Stimulated activated CD4-positive, alpha-beta T cell treated with anti-CD3 and anti-CD28 coated beads, TNF-alpha, amount 100 ng/mL, for 24 hours (primary cell): ENCODE results near the gene NSMCE1.

ENCODE experiments used
- DNase-seq, 3 experiments: peaks; one replicate each; pipeline ENCODE4 v3.0.0-alpha.2; 2020; ENCODE audit warnings: low read depth in 3 of 3

NSMCE1 gene

DNA sequence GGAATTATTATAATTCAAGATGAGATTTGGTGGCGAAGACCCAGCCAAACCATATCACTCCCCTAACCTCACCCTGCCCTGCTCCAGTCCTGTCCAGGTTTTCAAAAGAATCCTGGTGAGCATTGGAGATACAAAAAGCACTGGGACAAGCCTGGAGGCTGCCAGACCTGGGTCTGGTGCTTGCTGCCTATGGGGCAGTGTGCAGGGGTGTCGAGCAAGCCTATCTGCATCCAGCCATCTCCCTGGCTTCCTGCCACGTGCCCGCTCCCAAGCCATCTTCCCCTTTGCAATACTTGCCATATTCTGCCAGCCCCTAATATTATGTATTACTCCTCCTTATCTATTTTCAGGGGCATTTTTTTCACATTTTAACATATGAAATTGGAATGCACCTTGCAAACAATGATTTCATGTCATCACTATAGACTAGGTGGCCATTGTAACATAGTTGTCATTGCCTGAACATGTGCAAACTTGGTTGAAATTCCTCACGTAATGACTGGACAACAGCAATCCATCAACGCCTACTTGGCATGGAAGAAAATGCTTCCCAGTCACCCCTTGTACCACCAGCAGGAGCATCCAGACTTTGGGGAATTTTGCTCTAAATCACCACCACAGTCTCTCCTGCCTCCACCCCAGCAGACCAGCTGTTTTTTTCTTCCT lies 73.4 kb downstream of the NSMCE1 start:
- DNase-seq: no peak

DNA sequence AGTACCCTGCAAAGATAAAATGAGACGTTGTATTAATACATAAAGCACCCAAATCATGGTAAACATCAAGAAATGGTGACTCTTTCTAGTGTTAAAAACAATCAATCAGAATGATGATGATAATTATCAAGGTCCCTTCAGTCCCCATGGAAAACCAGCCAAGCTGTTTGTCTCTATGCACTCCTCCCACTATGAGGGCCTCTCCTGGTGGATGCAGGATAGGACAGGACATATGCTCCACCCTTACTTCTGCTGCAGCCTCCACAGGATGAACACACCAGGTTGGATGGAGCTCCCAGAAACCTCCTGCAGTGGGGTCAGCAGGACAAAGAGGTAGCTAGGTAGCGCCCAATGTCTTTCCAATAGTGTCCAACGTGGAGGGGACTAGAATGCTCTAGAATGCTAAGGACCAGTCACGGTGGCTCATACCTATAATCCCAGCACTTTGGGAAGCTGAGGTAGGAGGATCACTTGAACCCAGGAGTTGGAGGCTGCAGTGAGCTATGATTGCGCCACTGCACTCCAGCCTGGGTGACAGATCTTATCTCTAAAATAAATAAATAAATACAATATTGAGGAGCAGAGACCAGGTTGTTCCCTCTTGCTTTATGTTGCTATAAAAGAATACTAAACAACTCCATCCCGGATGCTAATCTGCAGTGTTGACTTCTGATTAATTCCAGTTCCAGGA lies 75.1 kb downstream of the NSMCE1 start:
- DNase-seq: no peak

DNA sequence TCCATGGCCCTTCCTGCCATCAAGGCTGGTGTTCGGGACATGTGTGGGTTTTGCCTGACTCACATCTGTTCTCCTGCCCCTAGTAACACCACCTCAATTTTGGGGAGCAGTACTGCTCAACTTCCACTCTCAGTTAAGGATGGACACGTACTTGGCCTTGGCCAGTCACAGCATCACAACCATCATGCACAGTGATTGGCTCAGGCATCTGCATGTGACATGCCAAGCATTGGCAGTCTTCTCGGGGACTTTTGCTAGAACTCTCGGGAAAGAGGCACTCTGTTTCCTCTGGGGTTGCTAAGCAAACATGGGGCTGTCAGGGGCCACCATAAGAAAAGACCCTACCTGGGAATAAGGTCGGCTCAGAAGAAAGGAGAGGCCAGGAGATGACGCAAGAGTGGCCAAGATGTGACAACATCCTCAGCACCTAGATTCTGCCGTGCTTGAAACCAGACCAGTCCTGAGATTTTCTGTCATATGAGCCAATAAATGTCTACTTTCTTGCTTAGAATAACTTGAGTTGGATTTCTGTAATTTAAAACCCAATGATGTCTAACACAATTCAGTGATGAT lies 77.1 kb downstream of the NSMCE1 start:
- no peak for DNase-seq

GRCh38 chr16:27190316-27190871 lies 78.2 kb downstream of the NSMCE1 start:
- DNase-seq: no peak

GRCh38 chr16:27189335-27189972 lies 79.1 kb downstream of the NSMCE1 start:
- DNase-seq: no peak

- DNase-seq: no peak
Observed at GRCh38 chr16:27188633-27189032, 79.9 kb downstream of the NSMCE1 start.

DNA sequence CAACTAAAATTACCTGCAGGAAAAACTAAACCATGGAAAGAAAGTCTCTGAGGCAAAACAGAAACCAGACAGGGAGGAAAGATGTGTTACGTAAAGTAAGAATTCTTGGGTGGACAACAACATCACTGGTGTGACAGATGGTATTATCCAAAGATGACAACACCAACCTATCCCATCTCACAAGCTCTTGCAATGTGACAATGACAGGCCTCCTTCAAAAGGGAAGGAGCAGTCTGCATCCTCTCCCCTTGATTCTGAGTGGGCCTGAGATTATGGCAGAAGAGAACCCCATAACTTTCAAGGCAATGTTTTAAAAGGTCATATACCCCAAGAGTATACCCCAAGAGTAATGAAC lies 82.8 kb downstream of the NSMCE1 start:
- no peak for DNase-seq

DNA sequence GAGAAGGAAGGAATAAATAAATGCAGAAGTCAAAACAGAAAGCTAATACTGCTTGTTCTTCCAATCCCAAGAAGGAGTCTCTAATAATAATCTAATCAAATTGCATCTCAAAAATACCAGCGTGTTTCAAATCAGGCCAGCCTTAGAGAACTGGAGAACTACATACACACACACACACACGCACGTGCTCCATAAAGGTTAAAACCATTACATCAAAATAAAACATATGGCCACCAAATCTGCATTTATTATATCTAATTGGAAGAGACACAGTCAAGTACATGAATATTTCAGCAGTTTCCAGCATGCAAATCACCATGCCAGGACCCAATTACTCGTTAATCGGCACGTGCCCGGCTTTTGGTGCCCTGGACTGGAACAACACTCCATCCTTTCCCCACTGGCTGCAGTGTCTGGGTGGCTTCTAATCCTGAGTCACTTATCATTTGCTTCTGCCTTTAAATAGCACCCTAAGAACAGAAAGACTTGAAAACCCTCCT lies 85.6 kb downstream of the NSMCE1 start:
- DNase-seq: no peak

DNA sequence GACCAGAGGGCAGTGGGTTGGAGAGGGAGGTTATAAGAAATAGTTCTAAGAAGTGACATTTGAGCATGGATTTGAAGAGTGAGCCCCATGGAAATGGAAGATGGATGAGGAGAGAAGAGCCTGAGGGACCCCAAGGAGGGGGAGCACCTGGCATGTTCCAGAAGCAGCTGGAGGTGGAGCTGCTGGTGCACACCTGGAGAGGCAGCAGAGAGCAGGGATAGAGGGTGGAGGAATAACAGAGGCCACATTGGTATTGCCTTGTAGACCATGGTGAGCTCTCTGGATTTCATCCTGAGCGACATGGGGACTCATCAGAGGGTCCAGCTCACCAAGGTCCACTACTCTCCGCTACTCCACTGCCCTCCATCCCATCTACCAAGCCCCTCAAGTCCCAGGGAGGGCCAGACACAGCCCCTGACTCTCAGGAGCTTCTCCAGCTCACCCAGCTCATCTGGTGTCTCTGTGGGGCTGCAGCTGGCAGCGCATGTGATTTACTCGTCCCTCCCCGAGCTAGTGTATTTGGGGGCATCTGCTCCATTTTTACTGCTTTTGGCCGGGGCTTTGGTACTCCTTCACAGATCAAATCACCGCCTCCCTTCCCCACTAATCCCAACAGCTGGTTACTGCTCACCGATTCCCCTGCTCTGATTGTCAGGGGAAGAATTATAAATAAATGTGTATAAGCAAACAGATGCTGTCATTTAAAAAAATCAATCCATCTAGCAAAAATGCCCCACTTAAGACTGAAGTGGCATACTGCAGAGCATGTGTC lies 87.4 kb downstream of the NSMCE1 start:
- DNase-seq: no peak

DNA sequence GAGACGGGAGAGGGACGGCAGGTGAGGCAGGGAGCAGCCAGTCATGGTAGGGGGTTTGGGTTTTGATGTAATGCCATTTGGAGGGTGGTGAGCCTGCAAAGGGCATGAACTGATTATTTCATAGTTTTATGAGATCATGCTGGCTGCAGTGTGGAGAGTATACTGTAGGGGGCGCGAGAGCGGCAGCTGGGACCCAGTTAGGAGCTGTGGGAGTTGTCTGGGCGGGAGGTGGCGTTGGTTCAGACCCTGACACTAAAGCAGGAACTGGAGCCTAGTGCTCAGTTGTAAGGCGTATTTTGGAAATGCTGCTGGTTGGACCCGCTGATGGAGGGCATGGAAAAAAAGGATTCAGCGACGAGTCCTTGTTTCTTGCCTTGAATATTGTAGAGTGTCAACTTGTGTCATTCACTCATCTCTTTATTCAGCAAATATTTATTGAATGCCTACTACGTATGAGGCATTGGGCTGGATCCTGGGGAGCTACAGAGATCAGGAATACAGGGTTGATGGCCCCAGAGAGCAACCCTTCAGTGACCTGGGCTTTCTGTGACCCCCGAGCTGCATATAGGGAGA lies 89.0 kb downstream of the NSMCE1 start:
- peak; percentile 65 to 87 (median 72) for DNase-seq

DNA sequence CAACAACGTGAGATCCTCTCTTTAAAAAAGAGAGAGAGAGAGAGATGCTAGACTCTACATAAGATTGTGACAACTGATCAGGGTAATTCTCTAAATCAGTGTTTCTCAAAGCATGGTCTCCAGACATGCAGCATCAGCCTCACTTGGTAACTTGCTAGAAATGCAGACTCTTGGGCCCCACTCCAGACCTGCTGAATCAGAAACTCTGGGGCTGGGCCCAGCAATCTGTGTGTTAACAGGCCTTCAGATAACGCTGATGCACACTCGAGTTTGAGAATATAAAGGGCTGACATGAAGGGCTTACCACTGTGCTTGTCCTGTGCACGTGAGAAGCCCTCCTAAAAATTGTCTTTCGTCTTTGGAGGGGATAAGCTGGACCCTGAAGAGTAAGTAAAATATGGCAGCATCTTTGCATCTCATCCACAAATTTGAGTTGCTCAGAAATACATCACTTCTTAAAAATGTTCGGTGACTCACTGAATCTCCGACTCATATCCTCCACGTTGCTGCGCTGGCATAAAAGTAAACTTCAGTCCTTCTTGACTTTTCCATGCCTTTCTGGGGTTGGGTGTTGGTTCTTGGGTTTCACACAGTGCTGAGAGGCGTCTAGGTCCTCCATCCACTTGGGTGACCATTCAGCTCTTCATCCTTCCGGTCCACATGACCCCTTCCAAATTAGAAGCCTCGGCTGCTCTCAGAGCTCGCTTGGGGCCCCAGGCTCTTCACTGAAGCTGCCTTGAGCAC lies 91.4 kb downstream of the NSMCE1 start:
- peak in 1 of 3 experiments; percentile 35 for DNase-seq

DNA sequence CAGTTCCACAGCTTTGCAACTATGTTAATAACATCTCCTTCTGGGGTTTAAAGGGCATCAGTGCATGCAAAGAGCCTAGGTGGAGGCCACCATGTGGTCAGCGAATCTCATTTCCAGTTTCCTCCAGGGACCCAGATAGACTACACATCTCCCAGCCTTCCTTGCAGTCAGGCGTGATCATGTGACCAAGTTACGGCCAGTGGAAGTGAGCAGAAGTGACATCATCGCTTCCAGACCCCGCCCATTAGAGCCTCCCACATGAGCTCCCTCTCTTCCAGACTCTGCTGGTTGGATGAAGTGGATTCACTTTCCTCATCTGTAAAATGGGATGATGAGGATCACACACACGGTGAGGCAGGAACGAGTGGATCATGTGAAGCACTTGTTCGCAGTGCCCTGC lies 92.7 kb downstream of the NSMCE1 start:
- DNase-seq: no peak
